GM21825 (cell line): ENCODE measurements around the gene LYRM9.
"Not testable (repeated sequence)": the region's sequence is repeated elsewhere in the genome, so short reads cannot be mapped to it uniquely, and the experiment has no call there.

ENCODE experiments used
- ATAC-seq: cut with Tn5 transposase; IDR thresholded peaks from one replicate; pipeline ENCODE4 v1.9.1; 2021; ENCODE audit warnings: mild to moderate bottlenecking, moderate library complexity; ENCODE audit not compliant: unreplicated experiment

LYRM9 gene

GRCh38 chr17:27906623-27907022 is 13.5 kb upstream of the LYRM9 start:
- no peak for ATAC-seq

- ATAC-seq, result no peak
Observed at GRCh38 chr17:27906226-27906580, 13.0 kb upstream of the LYRM9 start.

GRCh38 chr17:27905447-27906225 is 12.5 kb upstream of the LYRM9 start:
- no peak for ATAC-seq

- no peak for ATAC-seq
Observed at GRCh38 chr17:27904534-27905446, 11.6 kb upstream of the LYRM9 start.

GRCh38 chr17:27904114-27904513 is 10.9 kb upstream of the LYRM9 start:
- no peak for ATAC-seq

- no peak for ATAC-seq
Observed at GRCh38 chr17:27899525-27899924, 6.4 kb upstream of the LYRM9 start.

- no peak for ATAC-seq
Observed at GRCh38 chr17:27898096-27898495, 4.9 kb upstream of the LYRM9 start.

- no peak for ATAC-seq
Observed at GRCh38 chr17:27896701-27897100, 3.5 kb upstream of the LYRM9 start.

- no peak for ATAC-seq
Observed at GRCh38 chr17:27895940-27896535, 2.9 kb upstream of the LYRM9 start.

- no peak for ATAC-seq
Observed at GRCh38 chr17:27895123-27895895, 2.1 kb upstream of the LYRM9 start.

GRCh38 chr17:27893841-27894503 is 807 bp upstream of the LYRM9 start:
- ATAC-seq, result no peak

- no peak for ATAC-seq
Observed at GRCh38 chr17:27892542-27892865, 661 bp downstream of the LYRM9 start.

GRCh38 chr17:27891841-27892240 is 1.3 kb downstream of the LYRM9 start:
- ATAC-seq, result no peak

- ATAC-seq, result no peak
Observed at GRCh38 chr17:27889711-27890251, 3.4 kb downstream of the LYRM9 start.

- no peak for ATAC-seq
Observed at GRCh38 chr17:27888945-27889344, 4.2 kb downstream of the LYRM9 start.

GRCh38 chr17:27888067-27888466 is 5.1 kb downstream of the LYRM9 start:
- no peak for ATAC-seq

- not testable (repeated sequence) for ATAC-seq
Observed at GRCh38 chr17:27886348-27886906, 6.7 kb downstream of the LYRM9 start.

- no peak for ATAC-seq
Observed at GRCh38 chr17:27882162-27882840, 10.9 kb downstream of the LYRM9 start.

- ATAC-seq, result peak; percentile 64
Observed at GRCh38 chr17:27879987-27880608, 13.1 kb downstream of the LYRM9 start.
